Measurements from ENCODE around the gene CDH13.

Gene CDH13

DNA sequence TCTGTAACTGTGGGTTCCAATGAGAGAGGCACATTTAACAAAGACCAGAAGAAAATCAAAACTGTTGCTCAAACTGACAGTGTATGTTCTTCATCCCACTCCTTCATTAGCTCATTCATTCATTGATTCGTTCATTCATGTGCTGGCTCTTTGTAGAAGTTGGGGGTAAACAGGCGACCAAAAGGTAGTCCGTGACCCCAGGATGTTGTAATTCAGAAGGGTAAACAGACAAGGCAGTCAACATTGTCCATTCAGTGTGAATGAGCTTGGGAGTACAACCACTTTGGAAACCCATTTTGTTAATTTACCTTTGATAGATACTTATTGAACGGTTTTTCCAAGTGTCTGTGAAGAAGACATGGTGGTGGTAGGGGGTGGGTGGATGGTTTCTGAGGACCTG lies 26.1 kb downstream of the CDH13 start:
- Histone ChIP-seq H3K79me2 (ENCODE audit: control insufficient read depth, low read length) (no peaks in the 10 kb centered on the region), H3K4me2 (ENCODE audit: low read length) (no peak overlapping the region), H3F3A (ENCODE audit: control insufficient read depth, insufficient read depth) (no peaks in the 10 kb centered on the region), H3K4me3 (ENCODE audit: low read length) (no peak overlapping the region), H3K27me3 (ENCODE audit: control insufficient read depth, low read length) (no peaks in the 10 kb centered on the region), H3K9me2 (replicated peaks; ENCODE audit: control insufficient read depth, low read length) (no peaks in the 10 kb centered on the region), H3K4me1 (ENCODE audit: control insufficient read depth, low read length) (peaks cover 33% of the 10 kb centered on the region), H3K36me3 (ENCODE audit: control insufficient read depth, low read length) (no peaks in the 10 kb centered on the region), H3K27ac (ENCODE audit: low read depth, low read length) (no peak overlapping the region), H3K9me3 (ENCODE audit: control insufficient read depth, insufficient read depth, low read length) (0 out of 2 replicates have a peak, but pooled peaks cover 4% of the 10 kb centered on the region), H4K20me1 (ENCODE audit: control insufficient read depth, insufficient read depth, low read depth, low read length) (no peaks in the 10 kb centered on the region)
- TF ChIP-seq, protein P1, sequence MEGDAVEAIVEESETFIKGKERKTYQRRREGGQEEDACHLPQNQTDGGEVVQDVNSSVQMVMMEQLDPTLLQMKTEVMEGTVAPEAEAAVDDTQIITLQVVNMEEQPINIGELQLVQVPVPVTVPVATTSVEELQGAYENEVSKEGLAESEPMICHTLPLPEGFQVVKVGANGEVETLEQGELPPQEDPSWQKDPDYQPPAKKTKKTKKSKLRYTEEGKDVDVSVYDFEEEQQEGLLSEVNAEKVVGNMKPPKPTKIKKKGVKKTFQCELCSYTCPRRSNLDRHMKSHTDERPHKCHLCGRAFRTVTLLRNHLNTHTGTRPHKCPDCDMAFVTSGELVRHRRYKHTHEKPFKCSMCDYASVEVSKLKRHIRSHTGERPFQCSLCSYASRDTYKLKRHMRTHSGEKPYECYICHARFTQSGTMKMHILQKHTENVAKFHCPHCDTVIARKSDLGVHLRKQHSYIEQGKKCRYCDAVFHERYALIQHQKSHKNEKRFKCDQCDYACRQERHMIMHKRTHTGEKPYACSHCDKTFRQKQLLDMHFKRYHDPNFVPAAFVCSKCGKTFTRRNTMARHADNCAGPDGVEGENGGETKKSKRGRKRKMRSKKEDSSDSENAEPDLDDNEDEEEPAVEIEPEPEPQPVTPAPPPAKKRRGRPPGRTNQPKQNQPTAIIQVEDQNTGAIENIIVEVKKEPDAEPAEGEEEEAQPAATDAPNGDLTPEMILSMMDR (IDR thresholded peaks at IDR 0.05; ENCODE audit: low read depth, low read length, poor library complexity, severe bottlenecking): no peak
- TF ChIP-seq EZH2phosphoT487 (IDR thresholded peaks at IDR 0.05; ENCODE audit: borderline replicate concordance, low read length): no peak

DNA sequence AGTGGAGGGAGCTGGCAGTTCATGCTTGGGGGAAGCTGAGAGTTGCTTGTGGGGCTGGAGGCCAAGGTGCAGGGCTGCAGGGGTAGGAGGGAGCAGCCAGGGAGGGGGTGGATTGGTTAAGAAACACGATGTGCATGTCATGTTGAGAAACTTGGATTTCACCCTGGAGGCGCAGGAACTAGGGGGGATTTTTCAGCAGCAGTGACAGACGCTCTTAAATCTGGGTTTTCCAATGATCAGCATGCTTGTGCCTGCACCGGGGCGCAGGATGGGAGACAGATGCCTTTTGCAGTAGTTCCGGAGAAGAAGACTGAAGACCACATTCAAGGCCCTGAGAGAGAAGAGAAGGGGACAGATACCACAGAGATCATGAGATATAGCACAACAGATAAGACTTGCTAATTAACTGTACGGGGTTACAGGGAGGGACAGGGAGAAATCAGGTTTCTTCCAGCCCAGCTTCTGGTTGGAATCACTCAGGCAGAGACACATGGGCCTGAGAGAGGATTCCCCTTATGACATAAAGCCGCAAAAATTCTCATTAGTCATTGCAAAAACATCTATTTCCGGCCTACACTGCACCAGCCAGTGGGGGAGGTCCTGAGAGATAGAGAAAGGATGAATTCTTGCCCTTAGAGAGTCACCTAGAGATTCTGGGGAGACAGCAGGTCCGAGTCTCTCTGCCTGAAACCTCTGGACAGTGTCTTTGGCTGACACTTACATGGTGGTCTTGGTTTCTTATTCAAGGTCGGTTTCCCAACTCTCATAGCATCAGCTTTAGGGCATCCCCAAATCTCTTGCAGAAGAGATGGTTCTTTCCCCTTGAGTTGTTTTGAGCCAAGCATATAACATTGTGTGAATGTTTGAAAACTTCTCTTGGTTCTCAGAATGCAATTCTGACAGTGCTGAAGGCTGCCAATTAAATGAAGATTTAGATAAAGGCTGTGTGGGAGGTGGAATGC lies 27.1 kb downstream of the CDH13 start:
- H3K4me3 ChIP-seq (ENCODE audit: low read length): no peak overlapping the region
- H3K9me3 ChIP-seq (ENCODE audit: control insufficient read depth, insufficient read depth, low read length): 0 out of 2 replicates have a peak, but pooled peaks cover 4% of the 10 kb centered on the region
- no peak for TF ChIP-seq EZH2phosphoT487 (IDR thresholded peaks at IDR 0.05; ENCODE audit: borderline replicate concordance, low read length)
- TF ChIP-seq, protein P1 (IDR thresholded peaks at IDR 0.05; ENCODE audit: low read depth, low read length, poor library complexity, severe bottlenecking): no peak
- H3K4me2 ChIP-seq (ENCODE audit: low read length): peak overlapping the region; percentile 6; the same call in 1 of the 2 replicates
- no peaks in the 10 kb centered on the region for H3K27me3 ChIP-seq (ENCODE audit: control insufficient read depth, low read length)
- H3K79me2 ChIP-seq (ENCODE audit: control insufficient read depth, low read length): no peaks in the 10 kb centered on the region
- no peaks in the 10 kb centered on the region for H3F3A ChIP-seq (ENCODE audit: control insufficient read depth, insufficient read depth)
- H3K27ac ChIP-seq (ENCODE audit: low read depth, low read length): no peak overlapping the region
- peaks cover 33% of the 10 kb centered on the region for H3K4me1 ChIP-seq (ENCODE audit: control insufficient read depth, low read length)
- H3K9me2 ChIP-seq (replicated peaks; ENCODE audit: control insufficient read depth, low read length): no peaks in the 10 kb centered on the region
- no peaks in the 10 kb centered on the region for H3K36me3 ChIP-seq (ENCODE audit: control insufficient read depth, low read length)
- H4K20me1 ChIP-seq (ENCODE audit: control insufficient read depth, insufficient read depth, low read depth, low read length): no peaks in the 10 kb centered on the region

DNA sequence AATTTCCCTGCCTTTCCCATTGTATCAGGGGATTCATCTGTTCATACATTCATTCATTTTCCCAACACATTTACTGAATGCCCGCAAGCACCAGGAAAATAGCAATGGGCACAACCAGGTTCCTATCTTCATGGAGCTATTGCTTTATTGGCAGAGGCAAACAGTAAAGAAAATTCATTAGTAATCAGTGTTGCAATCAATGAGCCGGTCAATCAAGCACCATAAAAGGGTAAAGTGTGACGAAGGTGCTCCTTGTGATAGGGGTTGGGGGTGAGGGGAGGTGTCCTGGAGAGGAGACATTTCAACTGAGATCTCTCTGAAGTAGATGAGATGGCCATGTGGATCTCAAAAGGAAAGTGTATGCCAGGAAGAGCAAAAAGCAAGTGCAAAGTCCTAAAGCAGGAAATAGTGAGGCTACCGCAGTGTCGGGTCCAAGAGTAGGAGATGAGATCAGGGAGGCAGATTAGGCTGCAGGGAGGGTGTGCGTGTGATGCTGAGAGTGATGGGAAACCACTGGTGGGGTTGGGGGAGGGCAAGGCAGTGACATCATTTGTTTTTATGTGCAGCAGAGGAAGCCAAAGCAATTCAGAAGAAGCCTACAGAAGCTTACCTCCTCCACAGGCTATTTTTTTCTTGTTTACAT lies 28.4 kb downstream of the CDH13 start:
- peaks cover 33% of the 10 kb centered on the region for H3K4me1 ChIP-seq (ENCODE audit: control insufficient read depth, low read length)
- no peaks in the 10 kb centered on the region for H3F3A ChIP-seq (ENCODE audit: control insufficient read depth, insufficient read depth)
- H3K36me3 ChIP-seq (ENCODE audit: control insufficient read depth, low read length): no peaks in the 10 kb centered on the region
- no peaks in the 10 kb centered on the region for H3K9me2 ChIP-seq (replicated peaks; ENCODE audit: control insufficient read depth, low read length)
- no peak for TF ChIP-seq EZH2phosphoT487 (IDR thresholded peaks at IDR 0.05; ENCODE audit: borderline replicate concordance, low read length)
- TF ChIP-seq, protein P1 (IDR thresholded peaks at IDR 0.05; ENCODE audit: low read depth, low read length, poor library complexity, severe bottlenecking): no peak
- H3K4me3 ChIP-seq (ENCODE audit: low read length): no peak overlapping the region
- no peaks in the 10 kb centered on the region for H4K20me1 ChIP-seq (ENCODE audit: control insufficient read depth, insufficient read depth, low read depth, low read length)
- H3K9me3 ChIP-seq (ENCODE audit: control insufficient read depth, insufficient read depth, low read length): 0 out of 2 replicates have a peak, but pooled peaks cover 4% of the 10 kb centered on the region
- no peak overlapping the region for H3K27ac ChIP-seq (ENCODE audit: low read depth, low read length)
- no peaks in the 10 kb centered on the region for H3K27me3 ChIP-seq (ENCODE audit: control insufficient read depth, low read length)
- no peaks in the 10 kb centered on the region for H3K79me2 ChIP-seq (ENCODE audit: control insufficient read depth, low read length)
- no peak overlapping the region for H3K4me2 ChIP-seq (ENCODE audit: low read length)

All from DOHH2 (cell line).